T47D (cell line): ENCODE results near the gene PTPRK.

Source experiments
- DNase-seq, 2 experiments: peaks; one replicate each; pipeline versions ENCODE4 v3.0.0 to v3.0.0-alpha.2; 2011 to 2012; ENCODE audit warnings: low read depth in 1 of 2, low spot score in 1 of 2
- JUND ChIP-seq: IDR thresholded peaks from 2 replicates; pipeline ENCODE4 v1.6.1; 2012; ENCODE audit warnings: low read depth
- in situ Hi-C: cut with HindIII; loops from 2 replicates; pipeline ENCODE4 v1.10.0; 2016; ENCODE audit warnings: low sequenced_read_pairs, low pct_unique_long_range_greater_than_20kb

The PTPRK gene

DNA sequence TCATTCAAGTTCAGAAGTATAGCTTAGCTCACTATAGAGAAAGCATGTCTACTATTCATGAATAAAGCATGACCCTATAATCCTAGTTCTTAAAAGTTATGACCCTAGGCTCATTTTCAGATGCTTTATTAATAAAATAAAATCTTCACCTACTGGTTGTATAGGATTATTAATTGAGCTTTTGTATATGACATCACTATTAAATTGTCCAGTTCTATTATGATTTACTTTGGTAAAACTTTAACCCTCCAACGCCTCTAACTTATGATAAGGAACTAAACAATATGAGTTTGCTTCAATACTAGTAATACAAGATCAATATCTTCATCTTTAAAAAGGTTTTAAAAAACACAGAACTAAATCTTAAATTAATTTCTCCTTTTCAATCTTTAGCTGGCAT, 356.1 kb downstream of the PTPRK start:
- DNase-seq = no peak
- TF ChIP-seq JUND = no peak
- in situ Hi-C loops = no loop called here

DNA sequence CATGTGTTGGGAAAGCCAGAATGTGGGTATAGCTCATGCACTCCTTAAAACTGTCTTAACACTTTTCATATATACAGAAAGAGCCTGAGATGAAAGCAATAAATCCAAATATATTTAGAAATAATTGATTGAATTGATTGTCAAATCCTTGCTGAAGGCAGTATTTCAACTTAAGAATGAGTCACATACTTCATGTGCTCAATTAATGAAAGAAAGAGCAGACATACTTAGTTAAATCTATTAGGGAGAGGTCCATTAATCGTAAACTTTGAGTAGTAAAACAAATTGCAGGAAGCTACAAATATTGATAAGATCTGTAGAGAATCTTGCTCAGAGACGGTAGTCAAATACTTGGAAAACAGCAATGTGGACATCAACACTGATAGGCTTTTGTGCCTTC, 358.0 kb downstream of the PTPRK start:
- DNase-seq = no peak
- in situ Hi-C loops = no loop called here
- TF ChIP-seq JUND = no peak

DNA sequence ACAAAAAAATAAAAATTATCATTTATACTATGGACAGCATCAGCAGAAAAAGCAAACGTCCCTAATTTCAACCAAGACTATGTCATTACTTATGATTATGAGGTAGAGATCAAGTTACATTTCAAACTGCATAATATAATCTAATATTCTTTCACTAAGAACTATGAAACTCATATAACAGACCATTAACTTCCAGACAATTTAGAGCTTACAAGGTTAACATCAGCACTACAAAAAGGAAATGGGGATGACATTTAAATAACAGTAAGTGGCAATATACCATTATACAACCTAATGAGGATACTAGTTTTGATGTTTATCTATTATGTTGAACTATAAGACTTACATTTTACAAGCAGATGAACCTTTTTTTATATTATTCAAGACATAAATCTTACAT, 358.6 kb downstream of the PTPRK start:
- DNase-seq = no peak
- TF ChIP-seq JUND = no peak
- in situ Hi-C loops = no loop called here

DNA sequence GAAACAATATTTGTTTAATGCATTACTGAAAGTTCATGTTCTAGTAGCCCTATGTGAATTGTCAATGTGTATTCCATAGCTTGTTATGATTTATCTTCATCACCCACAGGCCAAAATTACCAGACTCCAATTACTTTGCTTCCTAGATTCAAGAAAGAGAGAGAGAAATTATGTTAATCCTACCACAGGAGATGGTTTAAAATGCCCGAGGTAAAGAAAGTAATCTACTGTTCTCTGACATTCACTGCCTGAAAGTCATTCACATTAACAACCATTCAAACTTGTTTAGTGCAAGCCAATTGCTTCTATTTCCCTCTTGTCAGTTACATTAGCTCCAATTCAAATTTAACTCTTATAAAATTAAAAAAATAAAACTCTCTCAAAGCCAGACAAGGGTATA, 359.1 kb downstream of the PTPRK start:
- no peak for DNase-seq
- in situ Hi-C loops = no loop called here
- TF ChIP-seq JUND = no peak

DNA sequence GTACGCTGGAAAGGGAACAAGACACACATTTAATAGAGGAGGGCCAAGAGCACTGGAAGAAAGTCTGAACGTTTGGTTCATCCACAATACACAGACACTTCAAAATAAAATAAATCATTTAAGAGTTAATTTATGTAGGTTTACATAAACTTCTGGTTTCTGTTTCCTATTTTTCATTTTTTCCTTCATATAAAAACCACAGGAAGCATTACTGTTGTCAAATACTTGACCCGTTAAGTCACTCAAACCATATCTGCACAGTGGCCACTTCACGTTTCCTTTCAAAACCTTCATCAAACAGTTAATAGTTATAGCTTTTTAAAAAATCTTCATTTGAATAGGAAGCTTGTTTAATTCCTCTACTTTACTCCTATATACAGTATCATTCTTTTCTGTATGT, 361.9 kb downstream of the PTPRK start:
- no peak for DNase-seq
- TF ChIP-seq JUND = no peak
- in situ Hi-C loops = no loop called here

DNA sequence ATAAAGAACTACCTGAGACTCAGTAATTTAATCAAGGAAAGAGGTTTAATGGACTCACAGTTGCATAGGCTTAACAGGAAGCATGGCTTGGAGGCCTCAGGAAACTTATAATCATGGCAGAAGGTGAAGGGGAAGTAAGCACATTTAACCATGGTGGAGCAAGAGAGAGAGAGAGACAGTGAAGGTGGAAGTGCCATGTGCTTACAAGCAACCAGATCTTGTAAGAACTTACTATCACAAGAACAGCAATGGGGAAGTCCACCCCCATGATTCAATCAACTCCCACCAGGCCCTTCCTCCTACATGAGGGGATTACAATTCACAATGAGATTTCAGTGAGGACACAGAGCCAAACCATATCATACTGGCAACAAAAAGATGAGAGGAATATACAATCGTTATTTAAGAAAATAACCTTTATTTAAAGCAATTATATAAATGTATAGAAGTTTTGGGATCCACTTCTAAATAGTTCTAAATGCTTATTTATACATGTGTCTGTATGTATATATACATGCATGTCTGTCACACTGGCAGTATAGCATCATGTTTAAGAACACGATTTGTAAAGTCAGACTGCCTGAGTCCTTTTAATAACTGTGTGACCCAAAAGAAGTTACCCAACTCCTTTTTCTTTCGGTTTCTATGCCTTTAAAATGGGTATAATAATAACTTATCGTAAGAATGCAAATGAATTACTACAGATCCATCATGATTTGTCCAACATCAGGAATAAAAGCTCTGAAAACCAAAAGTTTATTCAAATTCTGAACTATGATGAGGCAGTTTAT, 363.9 kb downstream of the PTPRK start:
- DNase-seq = no peak
- in situ Hi-C loops = no loop called here
- no peak for TF ChIP-seq JUND

DNA sequence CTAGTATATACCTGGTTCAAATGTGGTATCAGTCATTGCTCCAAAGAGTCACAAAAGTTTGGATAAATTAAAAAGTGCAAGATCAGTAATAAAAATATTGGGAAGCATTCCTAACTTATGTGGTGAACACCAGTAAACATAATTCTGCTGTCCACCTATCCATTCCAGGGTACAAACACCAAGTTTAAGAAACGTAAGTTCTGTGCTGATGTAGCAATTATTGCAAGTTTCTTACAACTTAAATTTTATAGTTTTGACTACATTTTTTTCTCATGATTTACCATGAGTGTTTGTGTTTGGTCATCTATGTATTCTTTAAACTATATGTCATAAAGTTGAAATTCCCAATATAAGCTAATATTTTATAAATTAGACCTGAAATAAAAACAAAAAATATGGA, 364.6 kb downstream of the PTPRK start:
- no peak for DNase-seq
- in situ Hi-C loops = no loop called here
- no peak for TF ChIP-seq JUND

DNA sequence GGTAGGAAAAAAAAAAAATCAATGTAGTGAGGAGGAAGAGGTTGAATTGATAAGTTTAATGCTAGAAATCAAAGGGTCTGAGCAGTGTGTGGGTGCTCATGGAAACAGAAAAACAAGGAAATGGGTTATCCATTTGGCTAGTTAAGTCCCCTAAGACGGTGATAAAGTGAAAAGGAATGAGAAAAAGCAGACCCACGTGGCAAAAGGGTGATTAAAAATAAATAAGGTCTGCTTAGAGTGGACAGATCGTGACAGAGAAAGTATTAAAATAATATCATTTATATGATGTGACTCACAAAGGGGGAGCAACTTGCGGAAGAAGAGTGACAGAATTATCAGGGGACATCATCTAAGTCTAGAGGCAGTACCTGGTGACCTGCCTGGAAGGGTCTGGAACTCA, 367.8 kb downstream of the PTPRK start:
- no peak for DNase-seq
- in situ Hi-C loops = no loop called here
- TF ChIP-seq JUND = no peak

DNA sequence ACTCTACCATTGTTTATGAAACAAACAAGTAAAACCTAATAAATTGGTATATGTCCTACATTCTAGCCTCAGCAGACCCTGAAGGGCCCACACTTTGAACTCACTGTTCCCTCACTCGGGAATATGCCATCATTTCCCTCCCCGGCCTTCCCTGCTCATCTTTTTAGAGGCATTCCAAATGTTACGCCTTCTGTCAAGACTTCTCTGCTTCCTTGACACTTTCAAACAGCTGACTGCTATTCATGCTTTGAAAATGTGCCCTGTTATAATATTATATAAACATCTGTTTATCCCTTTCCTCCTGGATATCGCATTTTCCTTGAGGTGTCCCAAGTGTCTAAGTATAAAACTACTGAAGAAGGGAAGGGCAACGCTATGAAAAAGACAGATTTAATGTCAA, 370.0 kb downstream of the PTPRK start:
- no peak for DNase-seq
- TF ChIP-seq JUND = no peak
- in situ Hi-C loops = no loop called here

DNA sequence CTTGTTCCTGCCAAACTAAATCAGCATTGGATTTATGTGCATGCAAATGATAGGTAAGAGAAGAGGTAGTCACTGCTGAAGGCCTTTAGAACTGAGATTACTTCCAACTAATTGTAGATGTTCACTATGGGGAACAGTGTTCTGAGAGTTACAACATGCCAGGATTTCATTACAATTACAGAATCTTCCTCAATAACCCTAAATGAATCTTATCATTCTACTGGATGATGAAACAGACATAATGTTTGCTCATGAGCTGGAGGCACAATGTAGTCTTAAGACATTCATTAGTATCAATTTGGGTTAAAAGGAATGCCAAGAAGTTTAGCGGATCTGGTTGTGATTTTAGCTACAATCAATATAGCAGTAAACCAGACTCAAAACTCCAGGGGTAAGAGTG, 370.6 kb downstream of the PTPRK start:
- no peak for DNase-seq
- in situ Hi-C loops = no loop called here
- TF ChIP-seq JUND = no peak

DNA sequence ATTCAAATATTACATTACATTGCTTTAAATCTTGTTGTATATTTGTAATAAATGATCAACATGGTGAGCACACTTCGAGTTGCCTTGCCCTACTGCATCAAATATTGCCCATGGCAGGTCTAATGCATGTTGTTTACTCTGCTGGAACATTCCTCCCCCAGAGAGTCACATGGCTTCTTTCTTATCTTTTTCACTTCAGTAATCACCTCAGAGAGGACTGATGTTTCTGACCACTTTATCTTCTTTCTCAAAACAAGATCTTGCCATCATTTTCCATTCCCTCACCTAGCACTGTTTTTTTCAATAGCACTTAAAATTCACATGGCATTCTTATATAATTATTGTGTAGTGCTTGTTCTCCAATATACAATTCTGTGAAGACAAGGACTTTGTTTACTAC, 376.1 kb downstream of the PTPRK start:
- DNase-seq = no peak
- TF ChIP-seq JUND = no peak
- in situ Hi-C loops = no loop called here

DNA sequence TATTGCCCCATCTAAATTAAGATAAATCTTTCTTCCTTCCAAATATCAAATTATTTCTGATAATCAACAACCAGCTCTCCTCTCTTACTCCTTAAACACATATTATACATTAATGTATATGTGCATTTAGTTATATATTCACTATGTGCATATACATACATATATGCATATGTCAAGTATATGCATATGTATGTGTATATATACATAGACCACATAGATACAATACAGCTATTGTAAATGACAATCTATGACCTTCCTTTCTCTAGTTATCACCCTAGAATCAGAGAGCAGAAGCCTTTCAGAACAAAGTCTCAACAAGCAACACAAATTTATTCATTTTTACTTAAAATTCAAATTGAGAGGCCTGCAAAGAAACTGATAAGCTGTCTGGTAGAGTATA, 378.5 kb downstream of the PTPRK start:
- in situ Hi-C loops = no loop called here
- no peak for DNase-seq
- no peak for TF ChIP-seq JUND

DNA sequence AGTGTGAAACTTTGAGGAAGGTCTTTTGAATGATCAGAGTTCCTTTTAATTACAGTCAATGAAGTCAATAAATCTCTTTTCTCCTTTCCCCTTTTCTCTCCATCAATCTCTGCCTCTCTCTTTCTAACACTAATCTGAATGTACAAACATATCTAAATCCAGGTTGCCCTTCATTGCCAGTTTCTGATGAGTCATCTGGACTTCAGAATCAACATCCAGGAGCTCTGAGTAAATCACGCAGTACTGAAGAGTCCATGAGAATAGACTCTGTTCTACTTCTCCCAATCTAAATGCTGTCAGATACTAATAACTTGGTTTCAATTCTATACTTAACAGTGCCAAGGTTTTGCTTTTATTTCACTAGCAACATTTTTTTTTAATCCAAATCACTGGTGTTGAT, 380.9 kb downstream of the PTPRK start:
- DNase-seq = no peak
- in situ Hi-C loops = no loop called here
- TF ChIP-seq JUND = no peak

DNA sequence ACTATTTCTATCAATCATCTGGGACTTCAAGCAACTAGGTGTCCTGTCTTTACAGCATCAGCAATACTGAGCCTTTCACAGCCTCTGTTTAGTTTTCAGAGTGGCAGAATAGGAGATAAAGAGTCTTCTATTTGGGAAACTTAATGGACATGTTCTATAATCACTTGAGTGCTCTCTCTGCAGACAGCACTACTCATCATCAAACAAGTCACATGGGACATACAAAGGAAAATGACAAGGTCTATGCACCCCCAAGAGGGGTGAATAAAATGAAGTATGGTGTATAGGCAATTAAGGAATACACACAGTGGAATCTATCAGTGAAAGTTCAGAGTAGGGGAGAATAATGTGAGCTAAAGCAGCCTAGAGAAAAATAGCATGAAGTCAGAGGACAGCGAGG, 381.7 kb downstream of the PTPRK start:
- in situ Hi-C loops = no loop called here
- DNase-seq = no peak
- TF ChIP-seq JUND = no peak
